ENCODE results near the gene SRD5A1. TPM values are rescaled to one million over a fixed set of nuclear protein-coding genes. Genes with fewer than 3 reads are reported as not detected.

The SRD5A1 gene
- total and polyA plus RNA-seq, 8 donors = 3.0 to 8.2 (median 6.5) TPM

DNA sequence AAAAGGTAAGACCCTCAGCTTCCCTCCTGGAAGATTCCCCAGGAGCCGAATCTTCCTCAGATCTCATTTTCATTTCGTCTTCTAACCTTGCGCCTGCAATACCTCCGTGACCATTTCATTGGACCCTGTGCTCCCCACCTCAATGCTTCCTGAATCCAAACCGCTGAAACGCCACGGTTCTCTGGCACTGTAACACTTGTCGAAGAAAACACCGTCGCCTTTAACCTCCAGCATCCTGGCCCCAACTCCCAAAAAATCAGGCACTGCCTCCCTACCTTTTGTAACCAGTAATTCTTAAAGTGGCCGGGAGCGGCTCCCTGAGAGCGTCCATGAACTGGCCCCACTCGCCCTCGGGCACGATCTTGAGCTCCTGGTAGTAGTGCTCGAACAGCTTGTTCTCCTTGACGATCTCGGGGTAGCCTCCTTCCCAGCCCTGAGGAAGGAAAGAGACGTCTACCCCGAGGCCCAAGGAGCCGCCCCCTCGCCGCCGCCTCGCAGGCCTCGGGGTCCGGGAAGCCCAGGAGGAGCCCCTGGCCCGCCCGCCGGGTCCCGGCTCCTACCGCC is 834 bp upstream of the SRD5A1 start:
- TF ChIP-seq, protein P1, sequence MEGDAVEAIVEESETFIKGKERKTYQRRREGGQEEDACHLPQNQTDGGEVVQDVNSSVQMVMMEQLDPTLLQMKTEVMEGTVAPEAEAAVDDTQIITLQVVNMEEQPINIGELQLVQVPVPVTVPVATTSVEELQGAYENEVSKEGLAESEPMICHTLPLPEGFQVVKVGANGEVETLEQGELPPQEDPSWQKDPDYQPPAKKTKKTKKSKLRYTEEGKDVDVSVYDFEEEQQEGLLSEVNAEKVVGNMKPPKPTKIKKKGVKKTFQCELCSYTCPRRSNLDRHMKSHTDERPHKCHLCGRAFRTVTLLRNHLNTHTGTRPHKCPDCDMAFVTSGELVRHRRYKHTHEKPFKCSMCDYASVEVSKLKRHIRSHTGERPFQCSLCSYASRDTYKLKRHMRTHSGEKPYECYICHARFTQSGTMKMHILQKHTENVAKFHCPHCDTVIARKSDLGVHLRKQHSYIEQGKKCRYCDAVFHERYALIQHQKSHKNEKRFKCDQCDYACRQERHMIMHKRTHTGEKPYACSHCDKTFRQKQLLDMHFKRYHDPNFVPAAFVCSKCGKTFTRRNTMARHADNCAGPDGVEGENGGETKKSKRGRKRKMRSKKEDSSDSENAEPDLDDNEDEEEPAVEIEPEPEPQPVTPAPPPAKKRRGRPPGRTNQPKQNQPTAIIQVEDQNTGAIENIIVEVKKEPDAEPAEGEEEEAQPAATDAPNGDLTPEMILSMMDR (IDR thresholded peaks at IDR 0.05) = no peak
- Histone ChIP-seq H3K4me1 (peaks cover 0 to 12% (median 0%) of the 10 kb centered on the region in 3 donors), H3K9me3 (no peaks in the 10 kb centered on the region), H3K27ac (peak overlapping the region; percentile 96 to 99 (median 98)), H3K4me3 (peak overlapping the region; percentile 73 to 100 (median 93)), H3K36me3 (peaks cover 0 to 15% (median 4%) of the 10 kb centered on the region in 3 donors), H3K27me3 (no peaks in the 10 kb centered on the region)
- DNase-seq (peak in 2 of 6 donors; percentile 20 to 22), FAIRE-seq (no peak), ATAC-seq (peak; percentile 3 to 34 (median 20))
- WGBS, 2 donors = 1% methylated on average over 33 of the region's 33 CpGs
- intact Hi-C loops (cut with DNase I) = loop anchor here in 2 of 3 donors (10.0 kb wide), 3 partner anchors 52 to 112 kb away; partner anchors contain the start of gene TENT4A (in 1 of the 2)

DNA sequence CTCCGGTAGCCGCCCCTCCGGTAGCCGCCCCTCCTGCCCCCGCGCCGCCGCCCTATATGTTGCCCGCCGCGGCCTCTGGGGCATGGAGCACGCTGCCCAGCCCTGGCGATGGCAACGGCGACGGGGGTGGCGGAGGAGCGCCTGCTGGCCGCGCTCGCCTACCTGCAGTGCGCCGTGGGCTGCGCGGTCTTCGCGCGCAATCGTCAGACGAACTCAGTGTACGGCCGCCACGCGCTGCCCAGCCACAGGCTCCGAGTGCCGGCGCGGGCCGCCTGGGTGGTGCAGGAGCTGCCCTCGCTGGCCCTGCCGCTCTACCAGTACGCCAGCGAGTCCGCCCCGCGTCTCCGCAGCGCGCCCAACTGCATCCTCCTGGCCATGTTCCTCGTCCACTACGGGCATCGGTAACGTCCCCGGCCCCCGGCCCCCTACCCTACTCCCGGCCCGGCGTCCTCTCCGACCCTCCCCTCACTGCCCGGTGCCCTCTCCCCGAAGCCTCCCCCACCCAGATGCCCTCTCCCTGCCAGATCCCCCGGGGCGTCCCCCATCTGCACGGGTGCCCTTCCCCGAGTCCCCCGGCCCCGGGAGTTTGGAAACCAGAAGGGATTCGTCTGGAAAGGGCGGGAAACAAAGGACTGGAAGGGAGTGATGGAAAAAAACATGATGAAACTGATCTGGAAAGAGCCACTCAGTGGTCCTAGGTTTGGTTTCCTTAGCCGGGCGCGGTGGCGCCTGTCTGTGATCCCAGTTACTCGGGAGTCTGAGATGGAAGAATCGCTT is 417 bp downstream of the SRD5A1 start:
- DNase-seq (peak in 1 of 6 donors; percentile 83), FAIRE-seq (no peak), ATAC-seq (peak; percentile 65 to 75 (median 72))
- Histone ChIP-seq H3K27me3 (no peaks in the 10 kb centered on the region), H3K9me3 (no peaks in the 10 kb centered on the region), H3K27ac (peak overlapping the region; percentile 96 to 99 (median 98)), H3K36me3 (peaks cover 0 to 9% (median 2%) of the 10 kb centered on the region in 3 donors), H3K4me1 (peaks cover 0 to 12% (median 0%) of the 10 kb centered on the region in 3 donors), H3K4me3 (peak overlapping the region; percentile 73 to 100 (median 93))
- intact Hi-C loops (cut with DNase I) = loop anchor here in 2 of 3 donors (10.0 kb wide), 3 partner anchors 51 to 111 kb away; partner anchors contain the start of gene TENT4A (in 1 of the 2)
- WGBS, 2 donors = 0 to 1% methylated on average over 68 to 75 of the region's 75 CpGs
- TF ChIP-seq, protein P1 (IDR thresholded peaks at IDR 0.05) = no peak

DNA sequence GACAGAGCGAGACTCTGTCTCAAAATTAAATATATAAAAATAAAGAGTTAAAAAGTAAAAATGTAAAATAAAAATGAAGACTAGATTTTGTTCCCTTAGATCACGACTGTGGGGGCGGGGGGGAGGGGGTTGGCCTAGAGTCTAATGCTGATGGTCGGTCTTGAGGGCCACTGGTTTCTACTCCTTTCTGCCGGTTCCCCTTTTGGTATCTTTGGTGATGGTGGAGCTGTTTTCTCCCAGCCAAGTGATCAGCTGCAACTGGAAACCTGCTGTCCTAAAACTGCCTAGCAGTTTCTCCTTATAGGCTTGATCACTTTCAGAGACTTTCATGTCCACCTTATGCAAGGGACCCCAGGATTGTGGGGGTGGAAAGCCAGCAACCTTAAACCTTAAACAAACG is 1.1 kb downstream of the SRD5A1 start:
- ATAC-seq = no peak
- Histone ChIP-seq H3K27ac (no peak overlapping the region), H3K4me1 (peaks cover 0 to 12% (median 0%) of the 10 kb centered on the region in 3 donors), H3K36me3 (peaks cover 0 to 6% (median 0%) of the 10 kb centered on the region in 3 donors), H3K9me3 (no peaks in the 10 kb centered on the region), H3K4me3 (peak overlapping the region in 3 of 4 donors; percentile 73 to 93 (median 93)), H3K27me3 (no peaks in the 10 kb centered on the region)
- no peak for FAIRE-seq
- 15 to 18% methylated on average over 6 of the region's 6 CpGs for WGBS, 2 donors
- intact Hi-C loops (cut with DNase I) = loop anchor here in 2 of 3 donors (10.0 kb wide), 3 partner anchors 50 to 110 kb away; partner anchors contain the start of gene TENT4A (in 1 of the 2)
- DNase-seq = no peak
- TF ChIP-seq, protein P1 (IDR thresholded peaks at IDR 0.05) = no peak

DNA sequence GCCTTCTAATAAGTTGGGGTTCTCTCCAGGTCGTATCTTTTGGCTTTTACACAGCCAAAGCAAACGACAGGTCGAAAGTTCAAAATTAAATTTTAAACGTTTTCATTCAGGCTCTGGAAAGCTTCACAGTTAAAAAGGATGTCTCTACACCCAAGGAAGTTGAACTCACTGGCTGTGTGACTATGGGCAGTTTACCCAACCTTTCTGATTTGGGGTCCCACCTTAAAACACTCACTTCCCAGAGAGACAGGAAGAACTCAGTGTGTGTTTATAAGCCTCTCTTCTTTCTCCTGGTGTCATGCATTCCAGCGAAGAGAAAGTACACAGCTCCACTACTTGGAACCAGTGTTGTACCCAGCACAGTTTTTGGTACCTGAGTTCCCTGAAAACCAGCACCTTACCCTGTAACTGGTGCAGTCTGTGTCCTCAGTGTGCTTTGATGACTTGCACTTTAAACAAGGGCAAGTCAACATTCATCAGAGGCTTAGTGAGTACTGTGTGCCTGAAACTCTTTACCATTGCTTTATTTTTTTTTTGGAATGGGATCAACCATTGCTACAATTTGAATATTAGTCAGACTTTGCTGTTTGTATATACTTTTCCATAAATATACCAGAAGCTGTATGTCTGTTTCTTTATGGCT is 1.7 kb downstream of the SRD5A1 start:
- FAIRE-seq = no peak
- no peak for ATAC-seq
- peaks cover 0 to 12% (median 0%) of the 10 kb centered on the region in 3 donors for H3K4me1 ChIP-seq

More for the DNA sequence above, 1.7 kb downstream of the SRD5A1 start:
- intact Hi-C loops (cut with DNase I) = loop anchor here in 2 of 3 donors (5.0 to 10.0 kb wide), 4 partner anchors 50 to 1107 kb away; partner anchors contain the start of gene TENT4A (in 1 of the 2)
- DNase-seq = no peak
- no peak overlapping the region for H3K27ac ChIP-seq
- peaks cover 0 to 2% (median 0%) of the 10 kb centered on the region in 3 donors for H3K36me3 ChIP-seq
- H3K9me3 ChIP-seq = no peaks in the 10 kb centered on the region
- no peak overlapping the region for H3K4me3 ChIP-seq
- H3K27me3 ChIP-seq = no peaks in the 10 kb centered on the region
- WGBS, 2 donors = 45 to 46% methylated on average over 5 of the region's 5 CpGs
- TF ChIP-seq, protein P1 (IDR thresholded peaks at IDR 0.05) = no peak

Measured in pancreas (tissue), 10 donors.